ENCODE measurements around the gene MAML1.

GRCh38 chr5:179724163-179724562 lies 8.5 kb upstream of the MAML1 start:
- no peak for TF ChIP-seq POLR2A (IDR thresholded peaks at IDR 0.05)
- no peak for TF ChIP-seq CTCF (IDR thresholded peaks at IDR 0.05)
- TF ChIP-seq EP300 (IDR thresholded peaks at IDR 0.05): no peak
